ENCODE measurements around the gene MCM8.

MCM8 gene

GRCh38 chr20:6046432-6046831 lies 96.0 kb downstream of the MCM8 start:
- no peak for TF ChIP-seq CTCF (IDR thresholded peaks at IDR 0.05)

GRCh38 chr20:6048391-6048790 lies 97.9 kb downstream of the MCM8 start:
- TF ChIP-seq CTCF (IDR thresholded peaks at IDR 0.05) = no peak

All from LNCAP (cell line).